ENCODE data around the gene EPS8.

The EPS8 gene

GRCh38 chr12:15710860-15711510 lies 78.2 kb downstream of the EPS8 start:
- no peak for TF ChIP-seq REST (IDR thresholded peaks at IDR 0.05; ENCODE audit: insufficient read depth in 1 of 2, low read depth in 2 of 2, low read length in 2 of 2)
- TF ChIP-seq TAF1 (IDR thresholded peaks at IDR 0.05; ENCODE audit: borderline replicate concordance, insufficient read depth, low read length) = no peak
- TF ChIP-seq SIN3A (IDR thresholded peaks at IDR 0.05; ENCODE audit: borderline replicate concordance, insufficient read depth, low read length) = no peak

- TF ChIP-seq POLR2AphosphoS5 (IDR thresholded peaks at IDR 0.05; ENCODE audit: low read depth, low read length) = no peak
- no peak for TF ChIP-seq SIN3A (IDR thresholded peaks at IDR 0.05; ENCODE audit: borderline replicate concordance, insufficient read depth, low read length)
- no peak for TF ChIP-seq FOXP2 (optimal IDR thresholded peaks at IDR 0.05; ENCODE audit: borderline replicate concordance, extremely low read depth, extremely low read length, insufficient read depth)
These were observed 79.6 kb downstream of the EPS8 start for GRCh38 chr12:15709551-15709950.

GRCh38 chr12:15708396-15709076 lies 80.7 kb downstream of the EPS8 start:
- TF ChIP-seq SIN3A (IDR thresholded peaks at IDR 0.05; ENCODE audit: borderline replicate concordance, insufficient read depth, low read length) (no peak), TAF1 (IDR thresholded peaks at IDR 0.05; ENCODE audit: borderline replicate concordance, insufficient read depth, low read length) (no peak), FOXP2 (optimal IDR thresholded peaks at IDR 0.05; ENCODE audit: borderline replicate concordance, extremely low read depth, extremely low read length, insufficient read depth) (no peak), REST (IDR thresholded peaks at IDR 0.05; ENCODE audit: insufficient read depth in 1 of 2, low read depth in 2 of 2, low read length in 2 of 2) (no peak), POLR2AphosphoS5 (IDR thresholded peaks at IDR 0.05; ENCODE audit: low read depth, low read length) (no peak)

GRCh38 chr12:15707516-15708199 lies 81.5 kb downstream of the EPS8 start:
- no peak for TF ChIP-seq SIN3A (IDR thresholded peaks at IDR 0.05; ENCODE audit: borderline replicate concordance, insufficient read depth, low read length)
- TF ChIP-seq REST (IDR thresholded peaks at IDR 0.05; ENCODE audit: insufficient read depth in 1 of 2, low read depth in 2 of 2, low read length in 2 of 2) = no peak
- no peak for TF ChIP-seq TAF1 (IDR thresholded peaks at IDR 0.05; ENCODE audit: borderline replicate concordance, insufficient read depth, low read length)
- TF ChIP-seq FOXP2 (optimal IDR thresholded peaks at IDR 0.05; ENCODE audit: borderline replicate concordance, extremely low read depth, extremely low read length, insufficient read depth) = no peak
- TF ChIP-seq POLR2AphosphoS5 (IDR thresholded peaks at IDR 0.05; ENCODE audit: low read depth, low read length) = no peak

GRCh38 chr12:15706010-15706676 lies 83.0 kb downstream of the EPS8 start:
- TF ChIP-seq FOXP2 (optimal IDR thresholded peaks at IDR 0.05; ENCODE audit: borderline replicate concordance, extremely low read depth, extremely low read length, insufficient read depth) (no peak), SIN3A (IDR thresholded peaks at IDR 0.05; ENCODE audit: borderline replicate concordance, insufficient read depth, low read length) (no peak), REST (IDR thresholded peaks at IDR 0.05; ENCODE audit: insufficient read depth in 1 of 2, low read depth in 2 of 2, low read length in 2 of 2) (no peak), TAF1 (IDR thresholded peaks at IDR 0.05; ENCODE audit: borderline replicate concordance, insufficient read depth, low read length) (no peak), POLR2AphosphoS5 (IDR thresholded peaks at IDR 0.05; ENCODE audit: low read depth, low read length) (no peak)

All from PFSK-1 (cell line).